Measurements from ENCODE around the gene CDK10. TPM values are rescaled to one million over a fixed set of nuclear protein-coding genes. Genes with fewer than 3 reads are reported as not detected.

The CDK10 gene
- total and polyA plus RNA-seq, 9 of the 15 experiments (the other 6 are each of a cell fraction or from before 2014, with no cell fraction given), result 2.0 to 85.1 (median 40.1) TPM

DNA sequence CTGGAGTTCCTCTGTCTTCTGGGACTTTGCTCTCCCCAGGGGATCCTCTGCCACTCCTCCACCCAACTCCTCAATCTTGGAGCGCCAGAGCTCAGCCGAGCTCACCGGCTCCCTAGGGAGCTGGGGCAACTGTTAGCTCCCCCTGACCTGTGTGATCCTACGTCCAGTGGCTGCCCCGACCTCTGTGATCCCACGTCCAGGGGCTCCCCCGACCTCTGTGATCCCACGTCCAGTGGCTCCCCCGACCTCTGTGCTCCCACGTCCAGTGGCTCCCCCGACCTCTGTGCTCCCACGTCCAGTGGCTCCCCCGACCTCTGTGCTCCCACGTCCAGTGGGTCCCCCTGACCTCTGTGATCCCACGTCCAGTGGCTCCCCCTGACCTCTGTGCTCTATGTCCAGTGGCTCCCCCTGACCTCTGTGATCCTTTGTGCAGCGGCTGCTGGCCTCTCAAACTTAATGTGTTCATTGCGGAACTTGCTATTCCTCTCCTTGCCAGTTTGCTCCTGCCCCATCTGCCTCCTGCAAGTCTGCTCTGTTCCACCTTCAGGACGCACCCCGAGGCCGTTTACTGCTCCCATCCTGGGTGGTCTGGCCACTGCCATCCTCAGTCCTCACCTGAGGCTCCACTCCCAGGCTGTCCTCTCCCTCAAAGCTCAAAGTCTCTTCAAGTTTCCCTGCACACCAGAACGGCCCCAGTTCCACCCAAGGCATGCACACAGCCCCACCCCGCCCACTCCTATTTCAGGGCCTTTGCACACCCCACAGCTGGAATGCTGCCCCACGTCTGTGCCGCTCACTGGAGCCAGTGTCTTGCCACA is 31.4 kb downstream of the CDK10 start (continued):
- TF ChIP-seq, protein P1, sequence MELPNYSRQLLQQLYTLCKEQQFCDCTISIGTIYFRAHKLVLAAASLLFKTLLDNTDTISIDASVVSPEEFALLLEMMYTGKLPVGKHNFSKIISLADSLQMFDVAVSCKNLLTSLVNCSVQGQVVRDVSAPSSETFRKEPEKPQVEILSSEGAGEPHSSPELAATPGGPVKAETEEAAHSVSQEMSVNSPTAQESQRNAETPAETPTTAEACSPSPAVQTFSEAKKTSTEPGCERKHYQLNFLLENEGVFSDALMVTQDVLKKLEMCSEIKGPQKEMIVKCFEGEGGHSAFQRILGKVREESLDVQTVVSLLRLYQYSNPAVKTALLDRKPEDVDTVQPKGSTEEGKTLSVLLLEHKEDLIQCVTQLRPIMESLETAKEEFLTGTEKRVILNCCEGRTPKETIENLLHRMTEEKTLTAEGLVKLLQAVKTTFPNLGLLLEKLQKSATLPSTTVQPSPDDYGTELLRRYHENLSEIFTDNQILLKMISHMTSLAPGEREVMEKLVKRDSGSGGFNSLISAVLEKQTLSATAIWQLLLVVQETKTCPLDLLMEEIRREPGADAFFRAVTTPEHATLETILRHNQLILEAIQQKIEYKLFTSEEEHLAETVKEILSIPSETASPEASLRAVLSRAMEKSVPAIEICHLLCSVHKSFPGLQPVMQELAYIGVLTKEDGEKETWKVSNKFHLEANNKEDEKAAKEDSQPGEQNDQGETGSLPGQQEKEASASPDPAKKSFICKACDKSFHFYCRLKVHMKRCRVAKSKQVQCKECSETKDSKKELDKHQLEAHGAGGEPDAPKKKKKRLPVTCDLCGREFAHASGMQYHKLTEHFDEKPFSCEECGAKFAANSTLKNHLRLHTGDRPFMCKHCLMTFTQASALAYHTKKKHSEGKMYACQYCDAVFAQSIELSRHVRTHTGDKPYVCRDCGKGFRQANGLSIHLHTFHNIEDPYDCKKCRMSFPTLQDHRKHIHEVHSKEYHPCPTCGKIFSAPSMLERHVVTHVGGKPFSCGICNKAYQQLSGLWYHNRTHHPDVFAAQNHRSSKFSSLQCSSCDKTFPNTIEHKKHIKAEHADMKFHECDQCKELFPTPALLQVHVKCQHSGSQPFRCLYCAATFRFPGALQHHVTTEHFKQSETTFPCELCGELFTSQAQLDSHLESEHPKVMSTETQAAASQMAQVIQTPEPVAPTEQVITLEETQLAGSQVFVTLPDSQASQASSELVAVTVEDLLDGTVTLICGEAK (IDR thresholded peaks at IDR 0.05), result no peak
- TF ChIP-seq, protein P1 (CRISPR knock-in tag; IDR thresholded peaks at IDR 0.05), result 0 out of 2 replicates have a peak, but pooled peaks have one; percentile 15
- TF ChIP-seq EGR1 (conservative IDR thresholded peaks at IDR 0.05), result peak; percentile 44; the same call in 1 of the 2 replicates
- TF ChIP-seq NCOR1 (IDR thresholded peaks at IDR 0.05), result peak; percentile 29; the same call in 1 of the 2 replicates
- no peak for TF ChIP-seq USF2 (CRISPR knock-in tag; IDR thresholded peaks at IDR 0.05)
- TF ChIP-seq RNF2 (IDR thresholded peaks at IDR 0.05), result no peak
- TF ChIP-seq, protein P2, sequence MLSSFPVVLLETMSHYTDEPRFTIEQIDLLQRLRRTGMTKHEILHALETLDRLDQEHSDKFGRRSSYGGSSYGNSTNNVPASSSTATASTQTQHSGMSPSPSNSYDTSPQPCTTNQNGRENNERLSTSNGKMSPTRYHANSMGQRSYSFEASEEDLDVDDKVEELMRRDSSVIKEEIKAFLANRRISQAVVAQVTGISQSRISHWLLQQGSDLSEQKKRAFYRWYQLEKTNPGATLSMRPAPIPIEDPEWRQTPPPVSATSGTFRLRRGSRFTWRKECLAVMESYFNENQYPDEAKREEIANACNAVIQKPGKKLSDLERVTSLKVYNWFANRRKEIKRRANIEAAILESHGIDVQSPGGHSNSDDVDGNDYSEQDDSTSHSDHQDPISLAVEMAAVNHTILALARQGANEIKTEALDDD (IDR thresholded peaks at IDR 0.05), result no peak
- TF ChIP-seq ZNF592 (IDR thresholded peaks at IDR 0.05), result 0 out of 2 replicates have a peak, but pooled peaks have one; percentile 35
- peak; percentile 63 for TF ChIP-seq POLR2B (IDR thresholded peaks at IDR 0.05; ENCODE audit: low read depth, partially characterized antibody)
- TF ChIP-seq KDM5B (IDR thresholded peaks at IDR 0.05; ENCODE audit: insufficient replicate concordance, low read depth, low read length), result peak; percentile 43
